WTC11 (cell line): ENCODE measurements around the gene ENO1. TPM values are rescaled to one million over a fixed set of nuclear protein-coding genes. Genes with fewer than 3 reads are reported as not detected.

Experiments used
- ATAC-seq: fragments of 200-7000 bp; cut with Tn5 transposase; 2 replicates; pipeline ENCODE4 v1.10.0; 2021; ENCODE audit warnings: mild to moderate bottlenecking, moderate library complexity
- CTCF ChIA-PET: fragments of 300-600 bp; sonication (Branson Sonifier 250); formaldehyde crosslinking; loops from one replicate; lab custom pipeline; 2021; ENCODE audit warnings: antibody characterized with exemption; lab: Charles Lee
- POLR2A ChIA-PET: fragments of 350-600 bp; sonication (Branson Sonifier 250); formaldehyde crosslinking; loops from one replicate; lab custom pipeline; 2021; ENCODE audit warnings: antibody characterized with exemption; lab: Charles Lee
- DNase-seq: peaks from one replicate; pipeline ENCODE4 v3.0.0; 2021; ENCODE audit warnings: low spot score
- H3K27ac Mint-ChIP-seq: 2 replicates; pipeline ENCODE4 v1.8.0; 2021; ENCODE audit warnings: mixed read lengths
- H3K27me3 Mint-ChIP-seq: 2 replicates; pipeline ENCODE4 v1.8.0; 2021; ENCODE audit warnings: low read depth, mild to moderate bottlenecking, moderate library complexity, mixed read lengths
- H3K36me3 Mint-ChIP-seq: 2 replicates; pipeline ENCODE4 v1.8.0; 2021; ENCODE audit warnings: mixed read lengths
- H3K4me1 Mint-ChIP-seq: 2 replicates; pipeline ENCODE4 v1.8.0; 2022; ENCODE audit warnings: mixed read lengths
- H3K4me3 Mint-ChIP-seq: 2 replicates; pipeline ENCODE4 v1.8.0; 2021; ENCODE audit warnings: mild to moderate bottlenecking, moderate library complexity, mixed read lengths
- H3K9me3 Mint-ChIP-seq: 2 replicates; pipeline ENCODE4 v1.8.0; 2021; ENCODE audit warnings: mixed read lengths
- ATF3 ChIP-seq: sonication (generic); formaldehyde crosslinking; conservative IDR thresholded peaks from 2 replicates; pipeline ENCODE4 v1.8.1; 2022; ENCODE audit warnings: mild to moderate bottlenecking, missing genetic modification reagents
- CDX4 ChIP-seq: fragments of 250-450 bp; sonication (Bioruptor Pico); IDR thresholded peaks from 2 replicates; pipeline ENCODE4 v1.9.0; 2021; ENCODE audit warnings: moderate library complexity, mild to moderate bottlenecking, inconsistent platforms, borderline replicate concordance
- CREM ChIP-seq: sonication (generic); formaldehyde crosslinking; IDR thresholded peaks from 2 replicates; pipeline ENCODE4 v1.8.1; 2022; ENCODE audit warnings: mild to moderate bottlenecking, missing genetic modification reagents, moderate library complexity
- EMX1 ChIP-seq: fragments of 250-450 bp; sonication (Bioruptor Pico); IDR thresholded peaks from 2 replicates; pipeline ENCODE4 v1.8.0; 2021; ENCODE audit warnings: mild to moderate bottlenecking
- GTF2I ChIP-seq: fragments of 250-450 bp; sonication (Bioruptor Pico); conservative IDR thresholded peaks from 2 replicates; pipeline ENCODE4 v1.4.0; 2021; ENCODE audit warnings: mild to moderate bottlenecking
- HMGXB4 ChIP-seq: sonication (generic); formaldehyde crosslinking; IDR thresholded peaks from 2 replicates; pipeline ENCODE4 v1.8.1; 2023; ENCODE audit warnings: mild to moderate bottlenecking, moderate library complexity, missing genetic modification reagents
- JAZF1 ChIP-seq: fragments of 250-450 bp; sonication (Bioruptor Pico); IDR thresholded peaks from 2 replicates; pipeline ENCODE4 v1.9.0; 2021; ENCODE audit warnings: moderate library complexity, mild to moderate bottlenecking, inconsistent platforms
- KAT7 ChIP-seq: sonication (generic); formaldehyde crosslinking; IDR thresholded peaks from 2 replicates; pipeline ENCODE4 v1.8.1; 2023; ENCODE audit warnings: missing genetic modification reagents, mild to moderate bottlenecking, borderline replicate concordance
- OVOL2 ChIP-seq: fragments of 250-450 bp; sonication (Bioruptor Pico); IDR thresholded peaks from 2 replicates; pipeline ENCODE4 v1.9.0; 2021; ENCODE audit warnings: mild to moderate bottlenecking, borderline replicate concordance
- RORB ChIP-seq: fragments of 250-450 bp; sonication (Bioruptor Pico); IDR thresholded peaks from 2 replicates; pipeline ENCODE4 v1.9.0; 2021; ENCODE audit warnings: mild to moderate bottlenecking
- ZBTB21 ChIP-seq: sonication (generic); formaldehyde crosslinking; IDR thresholded peaks from 2 replicates; pipeline ENCODE4 v1.8.1; 2023; ENCODE audit warnings: mild to moderate bottlenecking, missing genetic modification reagents, borderline replicate concordance
- ZMAT4 ChIP-seq: fragments of 250-450 bp; sonication (Bioruptor Pico); IDR thresholded peaks from 2 replicates; pipeline ENCODE4 v1.9.0; 2021; ENCODE audit warnings: mild to moderate bottlenecking
- ZNF121 ChIP-seq: sonication (generic); formaldehyde crosslinking; IDR thresholded peaks from 2 replicates; pipeline ENCODE4 v1.8.0; 2023; ENCODE audit warnings: missing genetic modification reagents
- ZNF317 ChIP-seq: sonication (generic); formaldehyde crosslinking; IDR thresholded peaks from 2 replicates; pipeline ENCODE4 v1.8.1; 2023; ENCODE audit warnings: low read depth, mild to moderate bottlenecking, moderate library complexity, missing genetic modification reagents, borderline replicate concordance
- ZNF396 ChIP-seq: fragments of 250-450 bp; sonication (Bioruptor Pico); IDR thresholded peaks from 2 replicates; pipeline ENCODE4 v1.8.0; 2021; ENCODE audit warnings: mild to moderate bottlenecking, moderate library complexity, borderline replicate concordance
- ZNF416 ChIP-seq: fragments of 250-450 bp; sonication (Bioruptor Pico); IDR thresholded peaks from 2 replicates; pipeline ENCODE4 v1.9.0; 2021; ENCODE audit warnings: mild to moderate bottlenecking, inconsistent platforms
- ZNF423 ChIP-seq: fragments of 250-450 bp; sonication (Bioruptor Pico); IDR thresholded peaks from 2 replicates; pipeline ENCODE4 v2.1.2; 2022; ENCODE audit warnings: mild to moderate bottlenecking, moderate library complexity
- ZNF512 ChIP-seq: sonication (generic); formaldehyde crosslinking; IDR thresholded peaks from 2 replicates; pipeline ENCODE4 v1.8.1; 2022; ENCODE audit warnings: missing genetic modification reagents, borderline replicate concordance
- ZNF532 ChIP-seq: fragments of 250-450 bp; sonication (Bioruptor Pico); IDR thresholded peaks from 2 replicates; pipeline ENCODE4 v1.9.0; 2021; ENCODE audit warnings: mild to moderate bottlenecking, borderline replicate concordance
- total RNA-seq: library from RNA; stranded (reverse); gene quantifications from 3 replicates; pipeline ENCODE4 v1.2.3, GENCODE V29; 2021

ENO1 gene
- total RNA-seq, 1 experiment from 2014 or later, result 1,978 TPM

- CTCF ChIA-PET, result interaction anchor here (3.9 kb wide), 1 partner anchor 36 kb away, joined by 30 read pairs; no protein-coding TSS in a partner anchor
- DNase-seq, result no peak
- no peaks in the 10 kb centered on the region for H3K36me3 Mint-ChIP-seq
- peak overlapping the region; percentile 27; the same call in 1 of the 2 replicates for H3K27ac Mint-ChIP-seq
- no peaks in the 10 kb centered on the region for H3K9me3 Mint-ChIP-seq
- peaks cover 47% of the 10 kb centered on the region for H3K4me1 Mint-ChIP-seq
- H3K27me3 Mint-ChIP-seq, result no peaks in the 10 kb centered on the region
- TF ChIP-seq ZNF317 (no peak), ZMAT4 (CRISPR knock-in tag) (no peak)
- POLR2A ChIA-PET, result no interaction called here
- no peak overlapping the region for H3K4me3 Mint-ChIP-seq
- no peak for ATAC-seq
These were observed 65.3 kb downstream of the ENO1 start for GRCh38 chr1:8813016-8813763.

GRCh38 chr1:8812081-8812480 lies 66.4 kb downstream of the ENO1 start:
- CTCF ChIA-PET, result interaction anchor here (0.8 to 3.9 kb wide), 3 partner anchors 37 to 85 kb away, joined by 3 to 30 read pairs (median 6); no protein-coding TSS in a partner anchor
- H3K27me3 Mint-ChIP-seq, result no peaks in the 10 kb centered on the region
- no peaks in the 10 kb centered on the region for H3K9me3 Mint-ChIP-seq
- no peaks in the 10 kb centered on the region for H3K36me3 Mint-ChIP-seq
- no peak for TF ChIP-seq ZNF416 (CRISPR knock-in tag)
- no peak for TF ChIP-seq KAT7 (CRISPR knock-in tag)
- no peak for TF ChIP-seq RORB
- TF ChIP-seq ATF3 (CRISPR knock-in tag), result no peak
- no peak for TF ChIP-seq HMGXB4
- TF ChIP-seq ZNF532, result no peak
- no peak for TF ChIP-seq CDX4 (CRISPR knock-in tag)
- no peak for TF ChIP-seq ZNF423 (CRISPR knock-in tag)
- TF ChIP-seq CREM (CRISPR knock-in tag), result no peak
- TF ChIP-seq ZNF512, result no peak
- TF ChIP-seq GTF2I (CRISPR knock-in tag), result no peak
- TF ChIP-seq ZBTB21 (CRISPR knock-in tag), result no peak
- TF ChIP-seq JAZF1, result no peak
- TF ChIP-seq OVOL2 (CRISPR knock-in tag), result no peak
- no peak for TF ChIP-seq ZNF396 (CRISPR knock-in tag)
- TF ChIP-seq ZNF121, result no peak
- no peak for TF ChIP-seq EMX1 (CRISPR knock-in tag)
- no peak overlapping the region for H3K27ac Mint-ChIP-seq
- no peak overlapping the region for H3K4me3 Mint-ChIP-seq
- DNase-seq, result no peak
- ATAC-seq, result no peak
- POLR2A ChIA-PET, result interaction anchor here (0.6 to 0.7 kb wide), 2 partner anchors 10 to 553 kb away, joined by 3 read pairs; no protein-coding TSS in a partner anchor
- peaks cover 49% of the 10 kb centered on the region for H3K4me1 Mint-ChIP-seq
